ENCODE data around the gene OR5J2. TPM values are rescaled to one million over a fixed set of nuclear protein-coding genes. Genes with fewer than 3 reads are reported as not detected.

OR5J2 gene
- not detected in 2 replicates for total RNA-seq

GRCh38 chr11:56176318-56176717, at the start of gene OR5J2:
Gene OR5J2 (plus strand): TSS chr11:56176618. CDS start chr11:56176618, 0 bp downstream.

GRCh38 chr11:56140151-56140661, 36.2 kb upstream of the OR5J2 start, which contains the start of gene OR8J3:
Gene OR8J3 (minus strand): TSS chr11:56140201. CDS start chr11:56137718, 2,483 bp downstream.

DNA sequence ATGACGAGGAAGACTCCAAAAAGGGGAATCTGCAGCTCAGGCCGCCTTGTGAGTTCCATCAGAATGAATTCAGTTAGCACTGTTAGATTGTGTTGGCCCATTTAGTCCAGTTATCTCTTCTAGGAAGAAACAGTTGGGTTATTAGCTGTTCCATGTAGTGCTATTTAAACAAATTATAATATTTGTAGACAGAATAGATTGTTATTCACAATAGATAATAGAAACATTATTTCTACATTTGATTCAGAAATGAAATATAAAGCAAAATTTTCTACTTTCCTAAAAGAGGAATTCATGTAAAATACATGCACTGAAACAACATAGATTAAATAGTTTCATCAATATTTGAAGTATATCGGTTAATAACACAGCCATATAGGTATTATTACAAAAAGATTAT, 16.2 kb upstream of the OR5J2 start, which contains the start of gene OR8K5:
Gene OR8K5, minus strand, starts transcription at position 101 of the 400 bp plus-strand sequence. Its CDS starts 0 bp downstream, at position 101.

Other genes with a start within 250 kb of the OR5J2 start
- not detected in 2 replicates for gene OR5I1, start 240.2 kb upstream of the OR5J2 start, total RNA-seq
- gene OR10AG1, start 206.7 kb upstream of the OR5J2 start, total RNA-seq: not detected in 2 replicates
- gene OR5F1, start 182.0 kb upstream of the OR5J2 start, total RNA-seq: not detected in 2 replicates
- gene OR5AS1, start 149.0 kb upstream of the OR5J2 start, total RNA-seq: not detected in 2 replicates
- gene OR8I2, start 83.3 kb upstream of the OR5J2 start, total RNA-seq: not detected in 2 replicates
- gene OR8H2, start 72.9 kb upstream of the OR5J2 start, total RNA-seq: not detected in 2 replicates
- not detected in 2 replicates for gene OR8H3, start 54.2 kb upstream of the OR5J2 start, total RNA-seq
- not detected in 2 replicates for gene OR8J3, start 36.4 kb upstream of the OR5J2 start, total RNA-seq
- gene OR8K5, start 16.3 kb upstream of the OR5J2 start, total RNA-seq: not detected in 2 replicates
- not detected in 2 replicates for gene OR5T2, start 57.6 kb downstream of the OR5J2 start, total RNA-seq
- not detected in 2 replicates for gene OR5T3, start 75.6 kb downstream of the OR5J2 start, total RNA-seq
- not detected in 2 replicates for gene OR5T1, start 97.5 kb downstream of the OR5J2 start, total RNA-seq
- not detected in 2 replicates for gene OR8H1, start 115.6 kb downstream of the OR5J2 start, total RNA-seq
- not detected in 2 replicates for gene OR8K3, start 138.5 kb downstream of the OR5J2 start, total RNA-seq
- not detected in 2 replicates for gene OR8K1, start 169.4 kb downstream of the OR5J2 start, total RNA-seq
- not detected in 2 replicates for gene OR8J1, start 177.7 kb downstream of the OR5J2 start, total RNA-seq
- not detected in 2 replicates for gene OR8U1, start 199.0 kb downstream of the OR5J2 start, total RNA-seq
- not detected in 2 replicates for gene OR5AL1, start 236.1 kb downstream of the OR5J2 start, total RNA-seq